IMR-90 (cell line): Measurements from ENCODE around the gene SOX6. TPM values are rescaled to one million over a fixed set of nuclear protein-coding genes. Genes with fewer than 3 reads are reported as not detected.

Source experiments
- ATAC-seq: fragments of 200-7000 bp; cut with Tn5 transposase; 2 replicates; pipeline ENCODE4 v1.9.1; 2020; ENCODE audit warnings: low read depth, mild to moderate bottlenecking, moderate library complexity
- BruUV-seq: library from RNA; stranded (reverse); fragments of 400-500 nt; replicated peaks from 2 replicates; lab custom pipeline; 2021; lab: Mats Ljungman, UMichigan
- CTCF ChIA-PET: fragments of 300-600 bp; formaldehyde crosslinking; extraction: SDS; loops from one replicate; lab custom pipeline; 2021; ENCODE audit warnings: antibody characterized with exemption; lab: Yijun Ruan, JAX
- POLR2A ChIA-PET: fragments of 300-600 bp; sonication (Branson Sonifier 250); formaldehyde crosslinking; loops from one replicate; lab custom pipeline; 2022; ENCODE audit warnings: antibody characterized with exemption; ENCODE audit not compliant: unreplicated experiment; lab: Charles Lee
- DNase-seq: peaks from one replicate; pipeline ENCODE4 v3.0.0; 2013
- H2AFZ ChIP-seq: replicated peaks from 2 replicates; pipeline ENCODE3; 2013; ENCODE audit warnings: low read length, mild to moderate bottlenecking; ENCODE audit not compliant: poor library complexity
- H2AK5ac ChIP-seq: 2 replicates; pipeline ENCODE4 v1.6.1; 2013; ENCODE audit warnings: low read depth, low read length, inconsistent platforms
- H2AK9ac ChIP-seq: replicated peaks from 2 replicates; pipeline ENCODE3; 2013; ENCODE audit warnings: mild to moderate bottlenecking, low read depth, low read length, moderate library complexity; ENCODE audit not compliant: poor library complexity
- H2BK120ac ChIP-seq: 2 replicates; pipeline ENCODE4 v1.6.1; 2013; ENCODE audit warnings: low read depth, low read length, inconsistent platforms
- H2BK15ac ChIP-seq: 3 replicates; pipeline ENCODE4 v1.6.1; 2013; ENCODE audit warnings: low read depth, low read length, inconsistent platforms
- H2BK20ac ChIP-seq: 2 replicates; pipeline ENCODE4 v1.6.1; 2013; ENCODE audit warnings: low read depth, mild to moderate bottlenecking, inconsistent platforms, low read length, moderate library complexity
- H2BK5ac ChIP-seq: 2 replicates; pipeline ENCODE4 v1.6.1; 2013; ENCODE audit warnings: mild to moderate bottlenecking, low read depth, low read length, inconsistent platforms; ENCODE audit not compliant: poor library complexity, severe bottlenecking
- H3K14ac ChIP-seq: replicated peaks from 2 replicates; pipeline ENCODE4 v1.6.1; 2013; ENCODE audit warnings: low read depth, low read length, inconsistent platforms
- H3K18ac ChIP-seq: 2 replicates; pipeline ENCODE4 v1.6.1; 2013; ENCODE audit warnings: low read depth, low read length, control low read depth
- H3K23ac ChIP-seq: 2 replicates; pipeline ENCODE4 v1.6.1; 2013; ENCODE audit warnings: low read depth, low read length, inconsistent platforms
- H3K27ac ChIP-seq: 2 replicates; pipeline ENCODE4 v1.5.1; 2013; ENCODE audit warnings: mild to moderate bottlenecking, control low read depth, low read length; ENCODE audit not compliant: insufficient read depth
- H3K27me3 ChIP-seq: 2 replicates; pipeline ENCODE4 v1.6.1; 2013; ENCODE audit warnings: low read length; ENCODE audit not compliant: control insufficient read depth, insufficient read depth
- H3K36me3 ChIP-seq: 2 replicates; pipeline ENCODE4 v1.6.1; 2013; ENCODE audit warnings: low read length, mixed read lengths; ENCODE audit not compliant: control insufficient read depth, insufficient read depth
- H3K4ac ChIP-seq: 2 replicates; pipeline ENCODE4 v1.6.1; 2013; ENCODE audit warnings: low read depth, low read length, inconsistent platforms
- H3K4me1 ChIP-seq: 2 replicates; pipeline ENCODE4 v1.6.1; 2013; ENCODE audit warnings: low read length, mixed read lengths; ENCODE audit not compliant: control insufficient read depth, insufficient read depth
- H3K4me2 ChIP-seq: 2 replicates; pipeline ENCODE4 v1.6.1; 2013; ENCODE audit warnings: low read depth, mild to moderate bottlenecking, control low read depth, low read length, moderate library complexity
- H3K4me3 ChIP-seq: 2 replicates; pipeline ENCODE4 v1.5.1; 2013; ENCODE audit warnings: low read depth, mild to moderate bottlenecking, control low read depth, low read length, moderate library complexity; ENCODE audit not compliant: insufficient read depth
- H3K56ac ChIP-seq: 2 replicates; pipeline ENCODE4 v1.6.1; 2013; ENCODE audit warnings: low read length, inconsistent platforms; ENCODE audit not compliant: insufficient read depth; ENCODE audit errors: extremely low read depth
- H3K79me1 ChIP-seq, 2 experiments: 2 replicates each; pipeline ENCODE4 v1.6.1; 2013; ENCODE audit warnings: low read length in 2 of 2, inconsistent platforms in 1 of 2, low read depth in 1 of 2
- H3K9ac ChIP-seq: 2 replicates; pipeline ENCODE4 v1.6.1; 2013; ENCODE audit warnings: low read depth, low read length, control low read depth
- H3K9me1 ChIP-seq: 2 replicates; pipeline ENCODE4 v1.6.1; 2013; ENCODE audit warnings: low read length, inconsistent platforms; ENCODE audit not compliant: insufficient read depth
- H3K9me3 ChIP-seq: 2 replicates; pipeline ENCODE4 v1.6.1; 2013; ENCODE audit warnings: low read length; ENCODE audit not compliant: control insufficient read depth, insufficient read depth
- H4K20me1 ChIP-seq: 2 replicates; pipeline ENCODE4 v1.6.1; 2013; ENCODE audit warnings: low read length, inconsistent platforms; ENCODE audit not compliant: insufficient read depth
- H4K5ac ChIP-seq: 2 replicates; pipeline ENCODE4 v1.6.1; 2013; ENCODE audit warnings: mild to moderate bottlenecking, low read depth, low read length, control low read depth
- H4K8ac ChIP-seq, 2 experiments: 2 replicates each; pipeline ENCODE4 v1.6.1; 2013; ENCODE audit warnings: low read depth in 2 of 2, low read length in 2 of 2, control low read depth in 1 of 2, inconsistent platforms in 1 of 2
- H4K91ac ChIP-seq: 2 replicates; pipeline ENCODE4 v1.6.1; 2013; ENCODE audit warnings: low read depth, low read length, inconsistent platforms; ENCODE audit not compliant: insufficient read depth
- BHLHE40 ChIP-seq: fragments of 150-350 bp; IDR thresholded peaks from 2 replicates; pipeline ENCODE4 v1.6.1; 2016; ENCODE audit warnings: mild to moderate bottlenecking, low read depth, low read length
- MAFK ChIP-seq: IDR thresholded peaks from 2 replicates; pipeline ENCODE4 v1.6.1; 2012; ENCODE audit warnings: low read depth, low read length, improper control_type of control experiment
- MAZ ChIP-seq: IDR thresholded peaks from 2 replicates; pipeline ENCODE4 v1.6.1; 2012; ENCODE audit warnings: low read depth, mild to moderate bottlenecking, low read length, improper control_type of control experiment, moderate library complexity, borderline replicate concordance
- NFE2L2 ChIP-seq: fragments of 150-350 bp; IDR thresholded peaks from 2 replicates; pipeline ENCODE4 v1.6.1; 2016; ENCODE audit warnings: low read depth, mild to moderate bottlenecking, low read length
- RCOR1 ChIP-seq: IDR thresholded peaks from 2 replicates; pipeline ENCODE4 v1.6.1; 2012; ENCODE audit warnings: mild to moderate bottlenecking, low read length, improper control_type of control experiment; ENCODE audit not compliant: insufficient replicate concordance
- WGBS, 2 experiments: methylation state at CpG; one replicate each; pipeline versions ENCODE4 v1.1.5 to v1.1.7; 2013; ENCODE audit warnings: missing lambda C conversion rate in 2 of 2; ENCODE audit not compliant: insufficient read length in 1 of 2; ENCODE audit errors: extremely low coverage in 2 of 2; 5-methylcytosine and 5-hydroxymethylcytosine counted together
- dilution Hi-C: fragments of 300-500 bp; cut with HindIII; formaldehyde crosslinking; loops from one replicate; pipeline ENCODE4 v1.14.3; 2018; ENCODE audit warnings: low sequenced_read_pairs; ENCODE audit not compliant: unreplicated experiment
- in situ Hi-C: fragments of 300-500 bp; cut with MboI; formaldehyde crosslinking; loops from 3 replicates; pipeline ENCODE4 v1.14.3; 2019; ENCODE audit warnings: low sequenced_read_pairs, inconsistent platforms, mixed read lengths
- intact Hi-C: fragments of 100-400 bp; cut with micrococcal nuclease; formaldehyde crosslinking; loops from 2 replicates; pipeline ENCODE4 v1.10.0; 2022
- polyA plus RNA-seq, 3 experiments: library from polyadenylated mRNA; depleted of rRNA; stranded (reverse); fragments of >200 nt; gene quantifications; 2 replicates each; pipeline ENCODE4 v1.2.3, GENCODE V29; 2012; ENCODE audit warnings: low replicate concordance in 1 of 3
- total RNA-seq: library from RNA; depleted of rRNA; stranded (reverse); fragments of >200 nt; gene quantifications from 2 replicates; pipeline ENCODE4 v1.2.3, GENCODE V29; 2012

The SOX6 gene
- total and polyA plus RNA-seq, 2 of the 4 experiments (the other 2 are of a cell fraction) = 1.7 to 7.7 TPM

DNA sequence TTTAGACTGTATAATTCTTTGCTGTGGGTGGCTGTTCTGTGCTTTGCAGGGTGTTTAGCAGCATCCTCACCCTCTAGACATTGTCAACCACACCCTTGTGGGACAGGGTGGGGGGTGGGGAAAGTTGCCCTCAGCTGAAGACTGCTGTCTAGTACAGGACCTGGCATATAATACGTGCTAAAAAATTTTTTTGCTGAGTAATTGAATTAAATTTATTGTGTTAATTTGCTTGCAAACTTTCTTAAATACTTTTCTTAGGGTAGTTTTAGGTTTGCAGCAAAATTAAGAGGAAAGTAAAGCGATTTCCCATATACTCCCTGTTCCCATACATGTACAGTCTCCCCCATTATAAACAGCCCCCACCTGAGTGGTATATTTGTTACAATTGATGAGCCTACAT lies 268.5 kb downstream of the SOX6 start:
- Histone ChIP-seq H3K4me1 (no peaks in the 10 kb centered on the region), H3K23ac (no peak overlapping the region), H3K4ac (no peak overlapping the region), H2AK5ac (no peak overlapping the region), H4K91ac (no peak overlapping the region), H3K36me3 (no peaks in the 10 kb centered on the region), H2AFZ (no peak overlapping the region), H3K9me3 (no peaks in the 10 kb centered on the region), H2BK20ac (no peak overlapping the region), H3K4me3 (no peak overlapping the region), H2AK9ac (no peak overlapping the region), H2BK5ac (no peak overlapping the region), H3K18ac (no peak overlapping the region), H3K79me1 (no peaks in the 10 kb centered on the region), H4K20me1 (no peaks in the 10 kb centered on the region), H3K27me3 (no peaks in the 10 kb centered on the region), H3K4me2 (no peak overlapping the region), H2BK15ac (no peak overlapping the region), H3K27ac (no peak overlapping the region), H3K9me1 (no peaks in the 10 kb centered on the region), H4K8ac (no peak overlapping the region), H3K14ac (no peak overlapping the region), H3K56ac (no peak overlapping the region), H2BK120ac (no peak overlapping the region), H4K5ac (no peak overlapping the region), H3K9ac (no peak overlapping the region)
- TF ChIP-seq NFE2L2 = no peak
- TF ChIP-seq BHLHE40 = no peak
- TF ChIP-seq RCOR1 = no peak
- peak; percentile 31; the same call in 1 of the 2 replicates for TF ChIP-seq MAFK
- TF ChIP-seq MAZ = no peak
- CTCF ChIA-PET = no interaction called here
- no CpG with 5 or more reads among the region's 2 CpGs for WGBS, 2 experiments
- BruUV-seq = no TSS peak
- intact Hi-C loops = no loop called here
- ATAC-seq (no peak), DNase-seq (no peak)
- dilution Hi-C loops = no loop called here
- in situ Hi-C loops = no loop called here
- POLR2A ChIA-PET = no interaction called here
